HG02885 (cell line): ENCODE data around the gene MRPL10.

Experiments used
- ATAC-seq: cut with Tn5 transposase; IDR thresholded peaks from one replicate; pipeline ENCODE4 v1.9.1; 2021; ENCODE audit warnings: mild to moderate bottlenecking; ENCODE audit not compliant: unreplicated experiment, poor library complexity

The MRPL10 gene

DNA sequence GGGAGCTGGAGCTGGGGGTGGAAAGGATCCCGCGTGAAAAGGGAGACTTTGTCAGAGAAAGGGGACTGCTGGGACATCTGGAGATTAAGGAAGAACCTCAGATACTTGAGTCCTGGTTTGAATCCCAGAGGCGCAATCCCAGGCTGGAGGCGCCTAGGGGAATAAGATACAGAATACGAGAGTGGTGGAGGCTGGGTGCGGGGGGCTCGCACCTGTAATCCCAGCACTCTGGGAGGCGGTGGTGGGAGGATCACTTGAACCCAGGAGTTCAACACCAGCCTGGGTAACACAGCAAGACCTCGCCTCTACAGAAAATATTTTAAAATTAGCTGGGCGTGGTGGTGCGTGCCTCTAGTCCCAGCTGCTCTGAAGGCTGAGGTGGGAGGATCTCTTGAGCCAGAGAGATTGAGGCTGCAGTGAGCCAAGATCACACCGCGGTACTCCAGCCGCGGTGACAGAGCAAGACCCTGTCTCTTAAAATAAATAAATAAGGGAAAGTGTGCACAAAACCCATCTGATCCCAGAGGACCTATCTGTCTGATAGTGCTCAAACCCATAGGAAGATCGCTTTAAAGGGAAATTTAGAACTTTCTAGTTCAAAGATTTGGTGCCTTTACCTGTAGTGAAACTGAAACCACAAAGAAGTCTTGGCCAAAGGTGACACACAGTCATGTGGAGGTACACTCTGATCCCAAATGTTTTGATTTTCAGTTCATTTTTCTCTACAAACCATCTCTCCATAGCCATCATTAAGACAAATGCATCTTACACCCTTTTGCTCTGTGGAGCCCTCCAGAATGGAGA lies 10.3 kb upstream of the MRPL10 start:
- ATAC-seq: no peak

DNA sequence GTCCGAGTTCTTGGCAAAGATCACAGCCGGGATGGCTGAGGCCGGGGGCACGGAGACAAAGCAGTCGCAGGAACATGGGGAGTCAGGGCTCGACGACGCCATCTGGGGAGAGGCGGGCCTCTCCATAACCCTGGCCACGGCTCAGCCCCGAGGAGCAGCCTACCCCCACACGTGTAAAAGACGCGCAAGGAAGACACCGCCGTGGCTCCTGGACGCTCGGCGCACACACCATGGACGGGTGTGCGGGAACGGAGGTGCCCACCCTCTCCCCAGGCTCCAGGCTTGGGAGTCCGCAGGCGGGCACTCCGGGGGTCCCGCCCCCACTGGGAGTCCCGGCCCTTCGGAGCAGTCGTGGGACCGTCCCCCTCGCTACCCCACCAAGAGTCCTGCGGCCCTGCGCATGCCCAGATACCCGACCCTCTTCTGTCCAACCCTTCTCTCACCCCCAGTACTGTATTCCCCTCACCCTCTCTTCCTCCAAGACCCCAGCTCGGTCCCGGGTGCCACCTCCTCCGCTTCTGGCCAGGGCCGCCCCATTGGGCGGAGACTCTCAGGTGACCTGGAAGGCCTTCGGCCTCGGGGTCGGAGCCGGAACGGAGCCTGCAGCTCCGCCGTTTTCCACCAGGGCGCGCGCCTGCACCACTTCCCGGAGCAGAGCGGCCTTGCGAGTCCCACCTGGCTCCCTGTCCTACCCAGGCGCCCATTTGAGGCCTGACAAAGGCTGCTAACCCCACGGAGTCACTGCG lies 9.6 kb upstream of the MRPL10 start, which contains the start of gene SCRN2:
SCRN2 (minus strand) TSS at position 532 of the 746 bp plus-strand sequence; CDS start at position 102, 430 bp downstream.
- ATAC-seq: peak; percentile 85

DNA sequence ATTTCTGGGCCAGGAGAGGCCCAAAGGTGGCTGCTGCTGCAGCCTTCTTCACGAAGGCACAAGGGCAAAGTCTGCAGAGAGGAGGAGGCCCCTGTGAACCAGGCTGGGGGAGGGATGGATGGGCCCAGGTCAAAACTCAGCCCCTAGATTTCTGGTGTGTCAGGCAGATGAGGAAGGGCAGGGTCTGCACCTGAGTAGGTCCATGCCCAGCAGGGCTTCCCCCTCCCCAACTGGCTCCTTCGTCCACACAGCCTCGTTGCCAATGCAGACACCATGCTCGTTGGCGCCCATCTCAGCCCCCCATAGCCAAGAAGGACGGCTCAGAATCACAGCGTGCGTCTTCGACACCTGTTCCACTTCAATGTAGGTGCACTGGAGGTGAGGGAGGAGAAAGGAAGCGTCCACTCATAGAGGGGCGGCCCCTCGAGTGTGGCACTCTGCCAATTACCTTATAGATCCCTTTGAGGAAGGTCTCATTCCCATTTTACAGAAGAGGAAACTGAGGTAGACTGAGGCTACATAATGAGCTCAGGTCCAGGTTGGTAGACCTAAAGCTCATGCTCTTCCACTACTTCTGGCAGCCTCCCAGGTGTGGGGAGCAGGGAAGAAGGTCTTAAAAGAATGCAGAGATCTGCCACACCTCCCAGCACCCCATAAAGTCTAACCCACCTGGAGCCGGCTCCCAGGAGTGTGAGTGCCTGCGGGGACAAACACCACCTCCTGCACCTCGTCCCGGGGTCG lies 8.8 kb upstream of the MRPL10 start:
- ATAC-seq: no peak

- ATAC-seq: no peak
These were observed 7.7 kb upstream of the MRPL10 start for GRCh38 chr17:47839071-47839470.

GRCh38 chr17:47838636-47839035 lies 7.3 kb upstream of the MRPL10 start:
- ATAC-seq: no peak

DNA sequence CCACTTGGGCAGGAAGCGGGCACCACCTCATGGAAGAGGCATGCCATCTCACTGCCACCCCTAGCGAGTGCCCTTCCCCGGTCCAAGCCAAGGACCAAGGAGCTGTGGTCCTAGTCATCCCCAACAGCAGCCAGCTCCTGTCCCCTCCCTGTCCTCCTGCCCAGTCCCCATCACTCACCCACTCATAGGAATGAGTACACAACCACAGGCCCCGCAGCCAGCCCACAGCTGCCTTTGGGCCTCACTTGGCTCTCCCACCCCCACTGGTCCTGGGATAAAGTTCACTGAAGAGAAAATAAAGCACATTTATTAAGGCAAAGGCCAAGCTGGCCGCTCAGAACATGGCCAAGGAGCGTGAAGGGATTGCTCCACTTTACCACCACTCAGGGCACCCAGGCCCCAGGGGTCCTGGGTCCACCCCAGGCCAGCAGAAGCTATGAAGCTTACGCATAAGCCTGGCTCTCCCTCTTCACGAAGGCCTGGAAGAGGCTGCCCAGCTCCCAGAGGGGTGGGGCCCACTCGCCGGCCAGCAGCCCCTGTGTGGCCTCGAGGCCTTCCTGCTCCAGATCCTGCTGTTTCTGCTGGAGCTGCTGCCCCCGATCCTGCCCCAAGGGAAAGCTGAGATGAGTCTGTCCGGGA lies 6.2 kb upstream of the MRPL10 start:
- ATAC-seq: no peak

GRCh38 chr17:47836601-47837000 lies 5.3 kb upstream of the MRPL10 start:
- ATAC-seq: no peak

GRCh38 chr17:47834756-47835155 lies 3.4 kb upstream of the MRPL10 start:
- ATAC-seq: no peak

GRCh38 chr17:47831934-47832327 lies 590 bp upstream of the MRPL10 start:
- peak; percentile 7 for ATAC-seq

GRCh38 chr17:47830396-47831002 lies 842 bp downstream of the MRPL10 start:
- no peak for ATAC-seq

DNA sequence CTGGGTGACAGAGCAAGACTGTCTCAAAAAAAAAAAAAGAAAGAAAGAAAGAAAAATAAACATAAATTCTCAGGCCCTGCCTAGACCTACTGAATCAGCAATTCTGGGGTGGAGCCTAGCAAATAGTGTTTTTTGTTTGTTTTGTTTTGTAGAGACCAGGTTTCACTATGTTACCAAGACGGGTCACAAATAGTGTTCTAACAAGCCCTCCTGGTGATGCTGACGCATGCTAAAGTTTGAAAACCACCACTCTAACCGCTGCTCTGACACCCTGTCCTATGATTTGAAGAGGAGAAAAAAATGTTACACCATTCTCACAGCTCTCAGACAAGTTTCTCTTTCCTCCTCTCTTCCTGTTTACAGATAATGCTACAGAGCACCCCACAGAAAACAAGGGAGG lies 1.5 kb downstream of the MRPL10 start:
- ATAC-seq: no peak

GRCh38 chr17:47823519-47823918 lies 7.8 kb downstream of the MRPL10 start:
- no peak for ATAC-seq

GRCh38 chr17:47822785-47823184 lies 8.6 kb downstream of the MRPL10 start:
- no peak for ATAC-seq

- peak; percentile 91 for ATAC-seq
These were observed 9.6 kb downstream of the MRPL10 start, which contains the start of gene OSBPL7 for GRCh38 chr17:47821424-47822391. Gene OSBPL7 (minus strand): TSS chr17:47821794. CDS start chr17:47820278, 1,516 bp downstream.

DNA sequence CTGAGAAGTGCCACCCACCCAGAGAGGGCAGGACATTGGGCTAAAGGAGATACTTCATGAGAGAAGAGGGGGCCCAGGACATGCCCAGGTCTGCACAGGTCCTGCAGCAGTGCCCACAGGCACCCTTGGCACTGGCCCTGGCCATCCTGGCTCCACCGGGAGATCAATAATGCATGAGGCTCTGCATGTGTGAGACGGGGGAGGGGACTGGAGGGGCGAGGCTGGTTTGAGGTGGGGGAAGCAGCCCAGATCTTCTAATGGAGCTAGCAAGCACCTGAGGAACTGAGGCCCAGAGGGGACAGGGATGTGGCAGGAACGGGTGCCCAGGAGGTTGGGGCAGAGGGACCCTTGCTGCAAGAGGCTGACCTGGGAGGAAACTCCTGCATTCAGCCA lies 10.3 kb downstream of the MRPL10 start:
- no peak for ATAC-seq

- no peak for ATAC-seq
These were observed 11.1 kb downstream of the MRPL10 start for GRCh38 chr17:47820033-47820789.

DNA sequence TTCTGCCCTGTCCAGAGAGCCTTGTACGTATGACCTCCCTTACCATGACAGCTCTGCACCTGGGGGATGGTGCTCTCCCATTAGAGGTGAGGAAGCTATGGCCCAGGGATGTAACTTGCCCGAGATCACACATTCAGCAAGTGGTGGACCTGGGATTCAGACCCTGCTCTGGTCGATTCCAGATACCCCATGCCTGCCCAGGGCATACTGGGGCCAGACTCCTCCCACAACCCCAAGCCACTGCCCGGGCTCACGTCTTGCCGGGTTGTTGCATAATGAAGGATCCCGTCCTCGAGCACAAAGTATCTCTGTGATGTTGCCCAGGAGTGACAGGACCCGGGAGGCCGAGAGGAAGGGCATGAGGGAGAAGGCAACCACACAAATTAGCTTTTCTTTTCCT lies 11.9 kb downstream of the MRPL10 start:
- no peak for ATAC-seq
